Astrocyte (in vitro differentiated cells and primary cell): ENCODE measurements around the gene VASN.

ENCODE experiments used
- EZH2 ChIP-seq: IDR thresholded peaks from 2 replicates; pipeline ENCODE4 v1.6.1; 2012; ENCODE audit warnings: mild to moderate bottlenecking, low read length, inconsistent platforms; ENCODE audit not compliant: insufficient read depth
- TF ChIP-seq, protein P1 (sequence below): IDR thresholded peaks from 2 replicates; pipeline ENCODE4 v1.5.1; 2011; ENCODE audit warnings: low read depth, mild to moderate bottlenecking, inconsistent platforms, low read length, moderate library complexity; ENCODE audit not compliant: insufficient read depth

DNA sequence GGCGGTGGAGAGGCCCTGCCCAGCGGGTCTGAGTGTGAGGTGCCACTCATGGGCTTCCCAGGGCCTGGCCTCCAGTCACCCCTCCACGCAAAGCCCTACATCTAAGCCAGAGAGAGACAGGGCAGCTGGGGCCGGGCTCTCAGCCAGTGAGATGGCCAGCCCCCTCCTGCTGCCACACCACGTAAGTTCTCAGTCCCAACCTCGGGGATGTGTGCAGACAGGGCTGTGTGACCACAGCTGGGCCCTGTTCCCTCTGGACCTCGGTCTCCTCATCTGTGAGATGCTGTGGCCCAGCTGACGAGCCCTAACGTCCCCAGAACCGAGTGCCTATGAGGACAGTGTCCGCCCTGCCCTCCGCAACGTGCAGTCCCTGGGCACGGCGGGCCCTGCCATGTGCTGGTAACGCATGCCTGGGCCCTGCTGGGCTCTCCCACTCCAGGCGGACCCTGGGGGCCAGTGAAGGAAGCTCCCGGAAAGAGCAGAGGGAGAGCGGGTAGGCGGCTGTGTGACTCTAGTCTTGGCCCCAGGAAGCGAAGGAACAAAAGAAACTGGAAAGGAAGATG is 11.2 kb downstream of the VASN start:
- TF ChIP-seq, protein P1, sequence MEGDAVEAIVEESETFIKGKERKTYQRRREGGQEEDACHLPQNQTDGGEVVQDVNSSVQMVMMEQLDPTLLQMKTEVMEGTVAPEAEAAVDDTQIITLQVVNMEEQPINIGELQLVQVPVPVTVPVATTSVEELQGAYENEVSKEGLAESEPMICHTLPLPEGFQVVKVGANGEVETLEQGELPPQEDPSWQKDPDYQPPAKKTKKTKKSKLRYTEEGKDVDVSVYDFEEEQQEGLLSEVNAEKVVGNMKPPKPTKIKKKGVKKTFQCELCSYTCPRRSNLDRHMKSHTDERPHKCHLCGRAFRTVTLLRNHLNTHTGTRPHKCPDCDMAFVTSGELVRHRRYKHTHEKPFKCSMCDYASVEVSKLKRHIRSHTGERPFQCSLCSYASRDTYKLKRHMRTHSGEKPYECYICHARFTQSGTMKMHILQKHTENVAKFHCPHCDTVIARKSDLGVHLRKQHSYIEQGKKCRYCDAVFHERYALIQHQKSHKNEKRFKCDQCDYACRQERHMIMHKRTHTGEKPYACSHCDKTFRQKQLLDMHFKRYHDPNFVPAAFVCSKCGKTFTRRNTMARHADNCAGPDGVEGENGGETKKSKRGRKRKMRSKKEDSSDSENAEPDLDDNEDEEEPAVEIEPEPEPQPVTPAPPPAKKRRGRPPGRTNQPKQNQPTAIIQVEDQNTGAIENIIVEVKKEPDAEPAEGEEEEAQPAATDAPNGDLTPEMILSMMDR = no peak
- TF ChIP-seq EZH2 = no peak
